MG63 (cell line): ENCODE data around the gene FHAD1. TPM values are rescaled to one million over a fixed set of nuclear protein-coding genes. Genes with fewer than 3 reads are reported as not detected.

ENCODE experiments used
- DNase-seq: peaks from one replicate; pipeline ENCODE4 v3.0.0-alpha.2; 2020
- H3K27me3 ChIP-seq: fragments of 250-450 bp; sonication (Bioruptor Pico); 2 replicates; pipeline ENCODE4 v1.5.1; 2020; ENCODE audit warnings: mild to moderate bottlenecking, moderate library complexity
- H3K36me3 ChIP-seq: fragments of 250-450 bp; sonication (Bioruptor Pico); 2 replicates; pipeline ENCODE4 v1.5.1; 2020; ENCODE audit warnings: mild to moderate bottlenecking, moderate library complexity
- H3K4me3 ChIP-seq: fragments of 250-450 bp; sonication (Bioruptor Pico); 2 replicates; pipeline ENCODE4 v1.5.1; 2020; ENCODE audit warnings: mild to moderate bottlenecking, moderate library complexity
- H3K9me3 ChIP-seq: fragments of 250-450 bp; sonication (Bioruptor Pico); 2 replicates; pipeline ENCODE4 v1.5.1; 2020; ENCODE audit warnings: mild to moderate bottlenecking, moderate library complexity
- total RNA-seq: library from RNA; depleted of rRNA; stranded (reverse); fragments of >200 nt; shearing (Covaris generic); gene quantifications from 2 replicates; pipeline ENCODE4 v1.2.3, GENCODE V29; 2014; ENCODE audit warnings: low replicate concordance

Gene FHAD1
- total RNA-seq, 1 experiment from 2014 or later: 0.33 TPM

DNA sequence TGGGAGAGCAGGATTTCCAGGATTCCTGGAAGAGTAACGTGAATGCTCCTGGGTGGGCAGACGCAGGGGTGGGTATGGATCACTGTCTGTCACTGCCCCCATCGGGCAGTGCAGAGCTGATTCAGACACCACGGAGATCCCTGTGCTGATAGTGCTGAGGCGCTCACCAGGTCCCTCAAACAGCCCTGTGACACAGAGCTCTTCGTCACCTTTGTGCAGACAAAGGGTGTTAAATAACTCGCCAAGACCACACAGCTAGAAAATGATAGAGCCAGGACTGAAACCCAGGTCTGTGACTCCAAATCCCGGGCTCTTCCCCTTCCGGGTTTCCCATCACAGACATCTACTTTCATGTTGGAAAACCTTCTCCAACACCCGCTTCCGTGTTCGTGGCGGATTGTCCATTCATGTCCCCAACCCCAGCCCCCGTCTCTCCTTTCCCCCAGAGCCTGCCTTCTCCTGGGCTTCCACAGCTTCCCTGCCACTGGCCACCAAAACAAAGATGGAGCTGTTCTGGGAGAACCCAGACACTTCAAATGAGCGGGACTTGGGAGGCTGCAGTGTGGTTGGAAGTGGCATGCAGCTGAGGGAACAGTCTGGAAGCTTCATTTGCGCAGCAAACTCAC lies 165.3 kb downstream of the FHAD1 start:
- Histone ChIP-seq H3K27me3 (no peaks in the 10 kb centered on the region), H3K4me3 (peak overlapping the region; percentile 74), H3K36me3 (peaks cover 36% of the 10 kb centered on the region), H3K9me3 (no peaks in the 10 kb centered on the region)
- DNase-seq: no peak

DNA sequence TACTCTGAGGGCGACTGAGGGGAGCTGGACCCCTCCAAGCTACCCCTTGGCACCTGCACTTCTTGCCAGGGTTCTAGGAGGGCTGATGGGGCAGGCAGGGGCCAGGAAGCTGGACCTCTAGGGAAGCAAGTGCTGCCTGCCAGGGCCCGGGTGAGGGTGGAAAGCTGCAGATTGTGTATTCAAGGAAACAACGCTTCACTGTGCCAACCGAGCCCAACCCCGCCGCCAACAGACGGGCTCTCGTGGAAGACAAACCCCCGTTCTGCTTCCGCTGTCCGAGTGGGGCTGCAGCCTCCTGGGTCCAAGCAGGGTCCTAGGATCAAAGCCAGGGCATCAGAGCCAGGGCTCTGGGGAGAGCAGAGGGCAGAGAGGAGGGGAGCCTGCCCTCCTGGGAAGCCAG lies 165.8 kb downstream of the FHAD1 start:
- H3K36me3 ChIP-seq: peaks cover 36% of the 10 kb centered on the region
- H3K4me3 ChIP-seq: no peak overlapping the region
- H3K27me3 ChIP-seq: no peaks in the 10 kb centered on the region
- DNase-seq: no peak
- no peaks in the 10 kb centered on the region for H3K9me3 ChIP-seq

DNA sequence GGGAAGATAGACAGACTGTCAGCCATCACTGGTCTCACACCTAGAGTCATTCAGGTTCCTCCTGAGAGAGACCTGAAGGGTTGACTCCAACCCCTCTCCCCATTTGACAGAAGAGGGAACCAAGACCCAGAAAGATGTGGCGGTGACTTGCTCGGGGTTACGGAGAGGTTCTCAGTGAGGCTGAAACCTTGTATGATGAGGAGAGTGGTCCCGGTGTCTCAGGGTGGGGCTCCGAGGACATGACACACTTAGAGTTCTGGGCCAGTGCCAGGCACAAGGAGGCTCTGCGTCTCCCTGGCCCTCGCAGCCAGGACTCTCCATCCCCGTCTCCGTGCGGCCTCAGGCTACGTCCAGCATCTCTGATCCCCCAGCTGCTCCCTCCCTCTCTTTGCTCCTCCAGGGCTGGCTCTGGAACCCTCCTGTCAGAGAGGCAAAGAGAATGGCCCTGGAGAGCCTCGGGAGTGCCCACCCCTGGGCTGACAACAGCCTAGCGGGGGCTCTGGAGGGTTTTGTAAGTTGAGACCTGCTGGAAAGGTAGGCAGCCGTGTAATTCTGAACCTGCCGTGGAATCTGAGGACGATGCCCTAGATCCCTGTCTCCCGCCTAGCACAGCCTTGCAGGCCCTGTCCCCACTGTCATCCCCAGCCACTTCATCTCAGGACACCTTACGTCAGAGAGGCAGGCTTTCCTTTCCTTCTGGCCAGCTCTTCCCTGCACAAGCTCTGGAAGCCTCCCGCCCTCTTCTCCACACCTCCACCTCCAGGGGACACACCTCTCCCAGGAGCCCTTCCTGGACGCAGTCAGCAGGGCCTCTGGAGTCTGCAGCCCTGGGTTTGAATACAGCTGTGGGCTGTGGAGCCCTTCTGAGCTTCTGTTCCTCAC lies 166.8 kb downstream of the FHAD1 start:
- Histone ChIP-seq H3K27me3 (no peaks in the 10 kb centered on the region), H3K36me3 (peaks cover 41% of the 10 kb centered on the region), H3K9me3 (no peaks in the 10 kb centered on the region), H3K4me3 (no peak overlapping the region)
- DNase-seq: no peak

DNA sequence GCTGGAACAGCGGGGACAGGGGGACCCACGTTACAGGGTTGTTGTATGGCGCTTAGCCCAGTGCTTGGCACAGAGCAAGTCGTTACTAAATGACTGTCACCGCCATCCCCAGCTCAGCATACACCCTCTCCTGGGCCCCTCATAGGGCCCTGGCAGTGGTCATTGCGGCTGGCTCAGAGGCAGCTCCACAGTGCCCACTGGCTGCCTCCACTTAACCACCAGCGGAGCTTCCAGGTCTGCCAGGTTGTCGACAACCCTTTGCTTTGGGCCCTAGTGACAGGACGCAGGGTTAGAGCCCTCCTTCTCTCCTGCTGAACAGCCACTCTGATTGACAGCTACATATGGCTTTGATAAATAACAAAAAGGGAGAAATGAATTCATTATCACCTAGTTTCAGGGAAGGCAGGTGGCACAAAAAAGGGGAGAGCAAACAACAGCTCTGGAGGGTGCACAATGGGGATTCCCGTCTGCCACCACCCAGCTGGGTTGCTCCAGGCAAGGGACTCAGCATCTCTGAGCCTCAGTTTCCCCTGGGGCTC lies 167.5 kb downstream of the FHAD1 start:
- no peaks in the 10 kb centered on the region for H3K27me3 ChIP-seq
- no peak for DNase-seq
- no peak overlapping the region for H3K4me3 ChIP-seq
- peaks cover 43% of the 10 kb centered on the region for H3K36me3 ChIP-seq
- H3K9me3 ChIP-seq: no peaks in the 10 kb centered on the region

DNA sequence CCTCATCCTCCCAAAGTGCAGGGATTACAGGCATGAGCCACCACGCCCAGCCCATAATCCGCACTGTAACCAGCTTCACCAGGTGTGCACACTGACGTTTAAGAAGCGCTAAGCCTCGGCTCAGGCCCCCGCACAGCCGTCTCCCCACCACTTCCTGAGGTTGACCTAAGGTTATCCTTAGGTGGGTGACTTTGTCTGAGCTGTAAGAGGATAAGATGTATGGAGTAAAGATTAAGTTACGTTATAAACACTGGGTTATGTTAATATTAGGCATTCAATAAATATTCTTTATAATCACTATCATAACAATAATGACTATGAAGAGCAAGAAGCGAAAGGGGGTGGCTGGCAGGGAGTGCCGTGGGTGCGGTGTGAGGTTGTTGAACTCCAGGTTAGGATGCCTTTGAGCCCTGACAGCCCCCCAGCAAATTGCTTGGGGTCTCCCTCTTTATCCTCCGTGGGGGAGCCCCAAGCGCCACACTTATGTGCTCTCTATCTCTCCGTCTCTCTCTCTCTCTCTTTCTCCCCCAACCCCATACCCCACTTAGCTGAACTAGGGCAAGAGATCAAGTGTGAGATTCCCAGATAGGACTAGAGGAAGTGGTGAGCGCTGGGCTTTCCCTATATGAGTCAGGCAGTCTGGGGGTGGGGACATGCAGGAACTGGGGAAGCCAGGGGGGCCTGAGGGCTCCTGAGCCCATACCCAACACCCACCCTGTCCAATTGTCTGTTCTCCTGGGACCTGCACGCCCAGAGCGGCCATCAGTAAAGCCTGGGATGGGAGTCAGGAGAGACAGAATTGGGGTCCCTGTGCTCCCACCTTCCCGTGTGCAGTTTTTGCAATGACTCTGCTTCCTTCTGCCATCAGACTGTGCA lies 170.3 kb downstream of the FHAD1 start:
- peak; percentile 57 for DNase-seq
- Histone ChIP-seq H3K36me3 (peaks cover 50% of the 10 kb centered on the region), H3K27me3 (no peaks in the 10 kb centered on the region), H3K4me3 (no peak overlapping the region), H3K9me3 (no peaks in the 10 kb centered on the region)

DNA sequence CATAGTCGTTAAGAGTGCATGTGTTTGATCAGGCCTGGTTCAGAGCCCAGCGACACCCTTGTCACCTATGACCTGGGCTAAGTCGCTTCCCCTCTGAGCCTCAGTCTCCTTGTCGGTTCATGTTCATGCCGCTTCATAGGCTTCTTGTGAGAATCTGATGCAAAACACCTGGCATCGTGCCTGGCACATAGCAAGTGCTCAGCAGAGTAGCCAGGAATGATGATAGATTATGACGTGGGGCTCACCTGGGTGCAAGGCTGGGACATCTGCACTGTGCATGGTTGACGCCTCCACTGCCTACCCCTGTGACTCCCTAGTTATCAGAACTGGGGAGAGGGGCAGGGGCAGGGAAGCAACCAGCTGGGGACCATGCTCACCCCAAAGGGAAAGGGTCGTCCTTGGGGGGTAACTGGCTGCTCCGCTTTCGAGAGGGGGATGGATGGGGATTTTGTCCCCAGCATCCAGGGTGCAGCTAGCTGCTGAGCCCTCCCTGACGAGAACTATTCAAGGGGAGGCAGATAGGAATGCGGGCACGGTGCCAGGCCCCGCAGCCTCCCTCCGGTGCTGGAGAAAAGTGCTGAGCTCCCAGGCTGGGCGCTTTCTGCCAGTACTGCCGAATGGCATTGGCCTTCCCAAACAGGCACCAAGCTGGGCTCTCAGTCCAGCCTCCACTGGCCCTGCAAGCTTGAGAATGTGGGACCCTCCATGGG lies 171.9 kb downstream of the FHAD1 start:
- Histone ChIP-seq H3K27me3 (no peaks in the 10 kb centered on the region), H3K36me3 (peaks cover 41% of the 10 kb centered on the region), H3K9me3 (no peaks in the 10 kb centered on the region), H3K4me3 (no peak overlapping the region)
- DNase-seq: no peak

DNA sequence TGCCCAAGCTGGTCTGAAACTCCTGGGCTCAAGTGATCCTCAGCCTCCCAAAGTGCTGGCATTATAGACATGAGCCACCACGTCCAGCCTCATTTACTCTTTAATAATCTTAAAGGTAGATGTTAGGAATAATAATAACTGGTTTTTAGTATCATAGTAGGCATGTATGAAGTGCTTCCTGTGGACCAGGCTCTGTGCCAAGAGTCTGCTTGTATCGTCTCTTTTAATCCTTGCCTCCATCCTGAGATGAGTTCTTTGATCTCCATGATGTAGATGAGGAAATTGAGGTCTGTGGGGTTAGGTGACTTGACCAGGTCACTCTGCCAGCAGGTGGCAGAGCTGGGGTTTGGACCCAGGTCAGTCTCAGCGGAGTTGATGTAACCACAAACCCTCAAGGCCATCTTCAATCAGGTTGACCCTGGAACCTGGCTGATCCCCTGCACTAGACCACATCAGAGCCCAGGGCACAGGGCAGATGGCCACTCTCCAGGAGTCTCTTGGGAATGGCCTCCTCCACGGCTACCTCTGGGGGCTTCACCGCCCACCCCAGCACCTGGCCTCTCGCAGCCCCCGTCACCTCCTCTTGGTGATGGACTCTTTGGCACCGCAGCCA lies 173.9 kb downstream of the FHAD1 start:
- no peaks in the 10 kb centered on the region for H3K9me3 ChIP-seq
- no peak for DNase-seq
- peaks cover 37% of the 10 kb centered on the region for H3K36me3 ChIP-seq
- H3K27me3 ChIP-seq: no peaks in the 10 kb centered on the region
- H3K4me3 ChIP-seq: no peak overlapping the region

DNA sequence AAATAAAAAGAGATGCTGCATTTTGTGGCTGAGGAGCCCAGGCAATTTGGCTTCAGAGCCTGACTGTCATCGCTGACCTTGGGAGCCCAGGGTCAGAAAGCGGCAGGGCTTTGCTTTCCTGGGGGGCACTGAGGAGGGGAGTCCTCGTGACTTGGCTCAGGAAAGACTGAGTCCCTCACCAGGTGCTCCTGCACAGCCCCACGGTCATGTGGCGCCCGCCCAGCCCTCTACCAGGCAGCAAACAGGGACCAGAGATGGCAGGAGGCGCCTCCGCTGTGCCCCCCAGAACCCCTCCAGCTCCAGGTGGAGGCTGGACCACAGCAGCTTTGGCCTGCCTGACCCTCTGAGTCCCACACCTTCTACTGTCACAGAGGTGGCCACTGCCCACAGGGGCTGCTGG lies 175.8 kb downstream of the FHAD1 start:
- Histone ChIP-seq H3K4me3 (no peak overlapping the region), H3K36me3 (peaks cover 50% of the 10 kb centered on the region), H3K9me3 (no peaks in the 10 kb centered on the region), H3K27me3 (no peaks in the 10 kb centered on the region)
- DNase-seq: no peak

DNA sequence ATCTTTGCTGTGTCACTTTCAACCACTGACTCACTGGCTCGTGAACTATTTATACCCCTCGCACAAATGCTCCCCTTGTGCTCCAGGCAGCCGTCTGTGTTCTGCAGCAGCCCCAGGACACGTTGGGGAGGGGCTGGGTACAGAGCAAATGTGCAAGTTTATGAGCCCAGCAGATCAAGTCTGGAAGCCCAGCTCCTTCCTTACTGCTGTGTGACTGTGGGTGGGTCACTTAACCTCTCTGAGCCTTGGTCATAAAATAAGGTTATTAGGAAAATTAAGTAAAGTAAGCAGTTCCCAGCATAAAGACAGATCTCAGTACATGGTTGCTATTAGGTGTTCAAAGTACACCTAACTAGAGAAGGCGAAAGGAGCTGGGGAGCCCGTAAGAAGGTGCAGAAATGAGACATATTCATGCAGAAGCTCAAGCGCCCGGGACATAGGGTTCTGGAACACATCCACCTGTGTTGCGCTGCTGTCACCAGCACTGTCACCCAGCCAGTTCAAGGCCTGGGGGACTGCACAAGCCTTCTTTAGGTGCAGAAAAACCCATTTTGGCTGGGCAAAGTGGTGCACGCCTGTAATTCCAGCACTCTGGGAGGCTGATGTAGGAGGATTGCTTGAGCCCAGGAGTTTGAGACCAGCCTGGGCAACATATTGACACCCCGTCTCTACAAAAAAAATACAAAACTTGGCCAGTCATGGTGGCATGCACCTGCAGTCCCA lies 176.5 kb downstream of the FHAD1 start:
- peaks cover 49% of the 10 kb centered on the region for H3K36me3 ChIP-seq
- DNase-seq: no peak
- no peak overlapping the region for H3K4me3 ChIP-seq
- H3K27me3 ChIP-seq: no peaks in the 10 kb centered on the region
- H3K9me3 ChIP-seq: no peaks in the 10 kb centered on the region

DNA sequence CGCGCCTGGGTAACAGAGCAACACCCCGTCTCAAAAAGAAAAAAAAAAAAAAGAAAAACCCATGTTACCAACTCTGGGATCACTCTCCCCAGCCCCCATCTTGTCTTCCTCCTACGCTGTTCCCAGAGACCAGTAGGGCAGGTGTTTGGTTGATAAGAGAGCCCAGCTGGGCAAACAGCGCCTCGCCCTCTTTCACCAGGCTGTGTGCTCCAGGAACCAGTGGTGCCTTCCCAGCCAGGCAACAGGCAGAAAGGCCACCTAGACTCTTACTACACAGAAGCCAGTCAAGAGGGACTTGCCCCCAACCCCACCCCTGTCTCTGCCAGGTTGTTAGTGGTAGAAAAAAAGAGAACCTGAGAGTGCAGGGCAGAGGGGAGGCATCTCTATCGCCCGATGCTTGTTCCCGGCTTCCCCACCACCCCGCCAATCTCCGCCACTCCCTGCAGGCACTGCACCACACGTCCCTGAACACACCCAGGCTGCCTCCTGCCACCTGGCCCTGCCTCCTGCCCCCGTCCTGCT lies 177.2 kb downstream of the FHAD1 start:
- H3K27me3 ChIP-seq: no peaks in the 10 kb centered on the region
- H3K36me3 ChIP-seq: peaks cover 52% of the 10 kb centered on the region
- H3K9me3 ChIP-seq: no peaks in the 10 kb centered on the region
- H3K4me3 ChIP-seq: no peak overlapping the region
- no peak for DNase-seq

DNA sequence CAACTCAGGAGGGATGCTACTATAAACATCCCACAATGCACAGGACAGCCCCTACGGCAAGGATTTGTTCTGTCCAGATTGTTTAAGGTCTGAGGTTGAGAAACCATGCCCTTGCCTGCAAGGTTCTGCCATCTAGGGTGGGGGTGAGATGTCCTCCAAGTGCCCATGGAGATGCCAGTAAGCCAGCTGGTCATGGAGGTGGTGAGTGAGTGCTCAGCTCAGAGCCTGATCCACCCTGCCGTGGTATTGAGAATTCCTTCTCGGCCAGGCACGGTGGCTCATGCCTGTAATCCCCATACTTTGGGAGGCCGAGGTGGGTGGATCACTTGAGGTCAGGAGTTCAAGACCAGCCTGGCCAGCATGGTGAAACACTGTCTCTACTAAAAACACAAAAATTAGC lies 178.0 kb downstream of the FHAD1 start:
- no peak overlapping the region for H3K4me3 ChIP-seq
- H3K36me3 ChIP-seq: peaks cover 52% of the 10 kb centered on the region
- no peaks in the 10 kb centered on the region for H3K27me3 ChIP-seq
- H3K9me3 ChIP-seq: no peaks in the 10 kb centered on the region
- DNase-seq: peak; percentile 54

DNA sequence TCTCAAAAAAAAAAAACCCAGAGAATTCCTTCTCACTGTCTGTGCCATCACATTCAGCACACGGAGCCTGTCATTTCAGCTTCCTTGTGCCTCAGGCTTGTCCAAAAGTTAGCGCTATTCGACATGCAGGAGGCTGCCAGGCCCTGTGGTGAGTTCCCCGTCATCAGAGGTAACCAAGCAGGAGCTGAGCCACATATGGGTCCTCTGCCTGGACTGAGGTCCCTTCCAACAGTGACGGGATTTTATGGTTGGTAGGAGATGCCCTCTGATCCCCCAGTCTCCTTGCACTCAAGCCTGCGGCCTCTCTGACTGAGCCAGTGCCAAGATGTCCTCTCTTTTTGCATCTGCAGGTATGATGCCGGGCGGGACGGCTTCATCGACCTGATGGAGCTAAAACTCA lies 178.5 kb downstream of the FHAD1 start:
- no peak overlapping the region for H3K4me3 ChIP-seq
- DNase-seq: no peak
- no peaks in the 10 kb centered on the region for H3K9me3 ChIP-seq
- peaks cover 53% of the 10 kb centered on the region for H3K36me3 ChIP-seq
- H3K27me3 ChIP-seq: no peaks in the 10 kb centered on the region

DNA sequence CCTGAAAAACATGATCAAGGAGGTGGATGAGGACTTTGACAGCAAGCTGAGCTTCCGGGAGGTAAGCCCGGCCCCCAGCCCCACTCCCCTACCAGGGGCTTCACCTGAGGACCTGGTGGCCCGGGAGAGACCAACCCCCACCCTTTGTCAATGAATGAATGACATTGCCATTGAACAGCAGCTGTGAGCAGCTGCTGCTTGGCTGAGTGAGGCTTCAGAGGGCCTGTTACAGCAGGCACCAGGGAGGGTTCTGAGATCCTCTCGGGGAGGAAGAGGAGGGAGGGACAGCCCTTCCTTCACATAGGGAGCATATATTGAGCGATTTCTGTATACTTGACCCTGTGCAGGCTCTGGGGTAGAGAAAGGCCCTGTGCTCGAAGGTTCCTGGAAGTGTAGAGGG lies 178.9 kb downstream of the FHAD1 start:
- peaks cover 58% of the 10 kb centered on the region for H3K36me3 ChIP-seq
- H3K4me3 ChIP-seq: no peak overlapping the region
- no peaks in the 10 kb centered on the region for H3K27me3 ChIP-seq
- no peaks in the 10 kb centered on the region for H3K9me3 ChIP-seq
- DNase-seq: no peak

DNA sequence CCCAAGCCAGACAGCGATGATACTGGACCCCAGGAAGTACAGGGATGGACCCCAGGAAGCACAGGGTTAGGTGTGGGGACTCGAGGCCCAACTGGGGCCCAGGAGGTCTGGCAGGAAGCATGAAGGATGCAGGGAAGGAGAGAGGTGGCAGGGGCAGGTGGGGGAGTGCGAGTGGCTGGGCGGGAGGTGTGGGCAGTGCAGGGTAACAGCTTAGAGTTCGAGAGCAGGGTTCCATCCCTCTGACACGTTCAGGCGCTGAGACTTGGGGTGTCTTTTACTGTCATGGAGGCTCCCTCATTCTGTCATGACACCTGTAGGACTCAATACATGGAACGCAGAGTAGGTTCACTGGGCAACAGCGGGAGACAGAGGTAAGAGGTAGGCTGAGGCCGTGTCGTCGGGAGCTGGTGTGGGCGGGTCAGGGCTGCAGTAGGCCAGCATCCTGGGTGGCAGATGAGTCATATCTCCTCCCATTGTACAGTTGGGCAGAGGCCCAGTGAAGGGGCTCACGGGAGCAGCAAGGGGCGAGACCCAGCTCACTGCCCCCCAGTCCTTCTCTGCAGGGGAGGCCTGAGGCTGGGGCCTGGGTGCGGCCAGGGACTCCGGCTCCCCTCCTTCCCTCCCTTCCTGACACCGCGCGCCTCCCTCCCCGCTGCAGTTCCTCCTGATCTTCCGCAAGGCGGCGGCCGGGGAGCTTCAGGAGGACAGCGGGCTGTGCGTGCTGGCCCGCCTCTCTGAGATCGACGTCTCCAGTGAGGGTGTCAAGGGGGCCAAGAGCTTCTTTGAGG lies 179.7 kb downstream of the FHAD1 start:
- H3K9me3 ChIP-seq: no peaks in the 10 kb centered on the region
- DNase-seq: peak; percentile 56
- no peak overlapping the region for H3K4me3 ChIP-seq
- H3K27me3 ChIP-seq: no peaks in the 10 kb centered on the region
- H3K36me3 ChIP-seq: peaks cover 59% of the 10 kb centered on the region

DNA sequence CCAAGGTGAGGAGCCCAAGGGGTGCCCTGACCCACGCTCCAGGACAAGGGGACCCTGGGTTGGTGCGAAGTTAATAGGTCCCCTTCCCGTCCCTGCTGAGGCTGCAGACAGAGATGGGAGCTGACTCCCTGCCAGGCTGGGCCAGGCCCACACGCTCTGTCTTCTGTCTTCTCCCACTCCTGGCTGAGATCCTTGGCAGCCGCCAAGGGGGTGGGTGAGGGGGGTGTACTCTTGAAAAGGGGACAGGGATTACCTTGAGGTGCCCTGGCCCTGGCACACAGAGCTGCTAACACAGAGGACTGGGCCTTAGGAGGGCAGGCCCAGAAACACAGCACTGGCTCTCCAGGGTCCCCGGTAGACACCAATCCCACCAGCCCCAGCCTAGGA lies 180.2 kb downstream of the FHAD1 start:
- H3K4me3 ChIP-seq: no peak overlapping the region
- no peak for DNase-seq
- H3K9me3 ChIP-seq: no peaks in the 10 kb centered on the region
- H3K36me3 ChIP-seq: peaks cover 58% of the 10 kb centered on the region
- no peaks in the 10 kb centered on the region for H3K27me3 ChIP-seq
